ENCODE results near the gene EXOSC2.
A peak's percentile ranks its signal among the peaks of the same experiment; 100 is the strongest.

The EXOSC2 gene

DNA sequence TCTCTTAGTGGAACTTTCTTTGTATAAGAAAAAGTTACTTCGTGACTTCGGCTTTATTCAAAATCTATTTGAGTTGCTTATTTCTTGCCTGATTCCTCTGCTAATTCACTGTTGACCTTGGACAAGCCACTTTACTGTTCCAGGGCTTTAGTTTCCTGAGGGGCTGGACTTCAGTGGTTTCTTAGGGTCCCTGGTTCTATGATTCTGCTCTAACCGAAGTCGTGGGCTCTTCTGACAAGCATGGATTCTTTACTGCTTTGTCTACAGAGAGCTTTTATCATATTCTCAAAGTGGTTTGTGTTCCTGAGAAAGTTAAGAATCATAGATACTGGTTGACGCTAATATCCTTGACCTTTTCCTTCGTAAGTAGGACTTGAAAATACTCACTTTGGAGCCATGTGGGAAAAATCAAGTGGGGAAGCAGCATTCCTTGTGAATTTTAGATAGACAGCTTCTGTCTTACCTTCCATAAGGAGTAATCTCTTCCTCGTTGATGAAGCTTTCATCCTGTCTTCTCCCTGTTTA is 21.1 kb downstream of the EXOSC2 start:
- no peak for DNase-seq
- Histone ChIP-seq H3K27me3 (replicated peaks in 2 of 5; ENCODE audit: control insufficient read depth in 4 of 5, insufficient read depth in 5 of 5, low read length in 4 of 5) (no peaks in the 10 kb centered on the region), H3K36me3 (ENCODE audit: control insufficient read depth in 4 of 4, insufficient read depth in 4 of 4, low read length in 3 of 4) (no peaks in the 10 kb centered on the region), H3K27ac (ENCODE audit: insufficient read depth in 1 of 2, low read depth in 1 of 2, low read length in 2 of 2, poor library complexity in 1 of 2, severe bottlenecking in 2 of 2) (peak overlapping the region in 1 of 2 experiments; percentile 97), H3K4me3 (ENCODE audit: control insufficient read depth in 1 of 7, extremely low read depth in 1 of 7, insufficient read depth in 4 of 7, low read depth in 2 of 7, low read length in 6 of 7) (peak overlapping the region in 5 of 7 experiments; percentile 12 to 92 (median 83)), H3K4me1 (ENCODE audit: control extremely low read depth in 1 of 4, control insufficient read depth in 4 of 4, insufficient read depth in 4 of 4, low read length in 3 of 4) (peaks cover 15 to 26% (median 20%) of the 10 kb centered on the region in 4 experiments), H3K9me3 (ENCODE audit: control extremely low read depth in 1 of 5, control insufficient read depth in 4 of 5, insufficient read depth in 2 of 5, low read depth in 1 of 5, low read length in 4 of 5) (no peaks in the 10 kb centered on the region)
- POLR2A ChIA-PET = no interaction called here
- CTCF ChIA-PET = interaction anchor here (0.8 to 2.3 kb wide), 8 partner anchors 9 to 149 kb away, joined by 3 to 7 read pairs (median 3); no protein-coding TSS in a partner anchor
- 91% methylated on average over 6 of the region's 7 CpGs for WGBS (ENCODE audit: insufficient coverage)

DNA sequence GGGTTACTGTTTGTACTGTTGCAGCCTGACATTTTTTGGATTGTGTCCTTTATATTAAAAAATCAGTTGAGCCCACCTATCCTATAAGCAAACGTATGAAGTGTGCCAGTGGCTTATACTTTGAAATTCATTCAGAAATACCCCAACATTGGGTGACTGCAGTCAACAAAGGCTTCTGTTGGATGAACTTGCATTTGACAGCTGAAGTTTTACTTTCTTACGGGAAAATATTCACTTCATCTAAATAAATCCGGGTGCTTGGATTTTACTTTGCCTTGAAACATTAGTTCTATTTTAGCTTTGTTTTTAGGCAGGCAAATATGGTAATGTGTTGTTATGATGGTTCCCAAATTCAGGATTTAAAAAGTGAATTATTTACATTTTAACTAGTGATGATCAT is 21.7 kb downstream of the EXOSC2 start:
- no peak for DNase-seq

GRCh38 chr9:130718562-130718961 is 25.0 kb downstream of the EXOSC2 start:
- ChIA-PET POLR2A (no interaction called here), CTCF (interaction anchor here (1.1 to 1.4 kb wide), 2 partner anchors 14 to 142 kb away, joined by 3 read pairs; no protein-coding TSS in a partner anchor)
- no peaks in the 10 kb centered on the region for H3K9me3 ChIP-seq (ENCODE audit: control extremely low read depth in 1 of 5, control insufficient read depth in 4 of 5, insufficient read depth in 2 of 5, low read depth in 1 of 5, low read length in 4 of 5)
- no peak overlapping the region for H3K27ac ChIP-seq (ENCODE audit: insufficient read depth in 1 of 2, low read depth in 1 of 2, low read length in 2 of 2, poor library complexity in 1 of 2, severe bottlenecking in 2 of 2)
- no peaks in the 10 kb centered on the region for H3K27me3 ChIP-seq (replicated peaks in 2 of 5; ENCODE audit: control insufficient read depth in 4 of 5, insufficient read depth in 5 of 5, low read length in 4 of 5)
- WGBS (ENCODE audit: insufficient coverage) = 94% methylated on average over 2 of the region's 3 CpGs
- DNase-seq = no peak
- peaks cover 15 to 23% (median 19%) of the 10 kb centered on the region in 4 experiments for H3K4me1 ChIP-seq (ENCODE audit: control extremely low read depth in 1 of 4, control insufficient read depth in 4 of 4, insufficient read depth in 4 of 4, low read length in 3 of 4)
- no peak overlapping the region for H3K4me3 ChIP-seq (ENCODE audit: control insufficient read depth in 1 of 7, extremely low read depth in 1 of 7, insufficient read depth in 4 of 7, low read depth in 2 of 7, low read length in 6 of 7)
- H3K36me3 ChIP-seq (ENCODE audit: control insufficient read depth in 4 of 4, insufficient read depth in 4 of 4, low read length in 3 of 4) = no peaks in the 10 kb centered on the region

More for the DNA sequence above, 21.7 kb downstream of the EXOSC2 start:
- Histone ChIP-seq H3K27me3 (replicated peaks in 2 of 5; ENCODE audit: control insufficient read depth in 4 of 5, insufficient read depth in 5 of 5, low read length in 4 of 5) (no peaks in the 10 kb centered on the region), H3K4me3 (ENCODE audit: control insufficient read depth in 1 of 7, extremely low read depth in 1 of 7, insufficient read depth in 4 of 7, low read depth in 2 of 7, low read length in 6 of 7) (peak overlapping the region in 4 of 7 experiments; percentile 12 to 91 (median 49)), H3K4me1 (ENCODE audit: control extremely low read depth in 1 of 4, control insufficient read depth in 4 of 4, insufficient read depth in 4 of 4, low read length in 3 of 4) (peaks cover 15 to 26% (median 20%) of the 10 kb centered on the region in 4 experiments), H3K36me3 (ENCODE audit: control insufficient read depth in 4 of 4, insufficient read depth in 4 of 4, low read length in 3 of 4) (no peaks in the 10 kb centered on the region), H3K27ac (ENCODE audit: insufficient read depth in 1 of 2, low read depth in 1 of 2, low read length in 2 of 2, poor library complexity in 1 of 2, severe bottlenecking in 2 of 2) (no peak overlapping the region), H3K9me3 (ENCODE audit: control extremely low read depth in 1 of 5, control insufficient read depth in 4 of 5, insufficient read depth in 2 of 5, low read depth in 1 of 5, low read length in 4 of 5) (no peaks in the 10 kb centered on the region)
- 100% methylated on average over 1 of the region's 3 CpGs for WGBS (ENCODE audit: insufficient coverage)
- ChIA-PET POLR2A (no interaction called here), CTCF (interaction anchor here (0.8 to 1.4 kb wide), 6 partner anchors 10 to 149 kb away, joined by 3 to 4 read pairs (median 3); no protein-coding TSS in a partner anchor)

- Histone ChIP-seq H3K4me3 (ENCODE audit: control insufficient read depth in 1 of 7, extremely low read depth in 1 of 7, insufficient read depth in 4 of 7, low read depth in 2 of 7, low read length in 6 of 7) (no peak overlapping the region), H3K9me3 (ENCODE audit: control extremely low read depth in 1 of 5, control insufficient read depth in 4 of 5, insufficient read depth in 2 of 5, low read depth in 1 of 5, low read length in 4 of 5) (no peaks in the 10 kb centered on the region), H3K27ac (ENCODE audit: insufficient read depth in 1 of 2, low read depth in 1 of 2, low read length in 2 of 2, poor library complexity in 1 of 2, severe bottlenecking in 2 of 2) (no peak overlapping the region), H3K27me3 (replicated peaks in 2 of 5; ENCODE audit: control insufficient read depth in 4 of 5, insufficient read depth in 5 of 5, low read length in 4 of 5) (no peaks in the 10 kb centered on the region), H3K4me1 (ENCODE audit: control extremely low read depth in 1 of 4, control insufficient read depth in 4 of 4, insufficient read depth in 4 of 4, low read length in 3 of 4) (peaks cover 0 to 1% (median under 1%) of the 10 kb centered on the region in 4 experiments), H3K36me3 (ENCODE audit: control insufficient read depth in 4 of 4, insufficient read depth in 4 of 4, low read length in 3 of 4) (no peaks in the 10 kb centered on the region)
- ChIA-PET CTCF (interaction anchor here (0.8 kb wide), 1 partner anchor 12 kb away, joined by 3 read pairs; no protein-coding TSS in a partner anchor), POLR2A (no interaction called here)
- 97% methylated on average over 6 of the region's 10 CpGs for WGBS (ENCODE audit: insufficient coverage)
- DNase-seq = no peak
These were observed 27.2 kb downstream of the EXOSC2 start for GRCh38 chr9:130720762-130721161.

DNA sequence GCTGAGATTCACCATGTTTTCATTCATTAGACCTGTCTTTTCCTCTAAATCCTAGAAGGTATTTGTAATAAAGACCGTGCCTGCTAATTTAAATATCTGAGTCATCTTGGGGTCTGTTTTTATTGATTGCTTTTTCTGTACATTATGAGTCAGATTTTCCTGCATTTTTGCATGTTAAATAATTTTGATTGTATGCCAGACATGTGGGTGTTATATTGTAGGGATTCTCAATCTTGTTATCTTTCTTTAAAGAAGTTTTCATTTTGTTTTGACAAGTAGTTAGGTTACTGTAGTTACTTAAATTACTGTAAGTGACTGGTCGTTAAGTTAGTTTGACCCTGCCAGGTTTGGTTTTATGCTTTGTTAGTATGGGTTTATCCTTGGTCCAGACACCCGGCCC is 35.1 kb downstream of the EXOSC2 start:
- Histone ChIP-seq H3K4me1 (ENCODE audit: control extremely low read depth in 1 of 4, control insufficient read depth in 4 of 4, insufficient read depth in 4 of 4, low read length in 3 of 4) (peaks cover 0 to 2% (median 1%) of the 10 kb centered on the region in 4 experiments), H3K9me3 (ENCODE audit: control extremely low read depth in 1 of 5, control insufficient read depth in 4 of 5, insufficient read depth in 2 of 5, low read depth in 1 of 5, low read length in 4 of 5) (peaks cover 0 to 2% (median 0%) of the 10 kb centered on the region in 5 experiments), H3K27ac (ENCODE audit: insufficient read depth in 1 of 2, low read depth in 1 of 2, low read length in 2 of 2, poor library complexity in 1 of 2, severe bottlenecking in 2 of 2) (no peak overlapping the region), H3K27me3 (replicated peaks in 2 of 5; ENCODE audit: control insufficient read depth in 4 of 5, insufficient read depth in 5 of 5, low read length in 4 of 5) (no peaks in the 10 kb centered on the region), H3K4me3 (ENCODE audit: control insufficient read depth in 1 of 7, extremely low read depth in 1 of 7, insufficient read depth in 4 of 7, low read depth in 2 of 7, low read length in 6 of 7) (no peak overlapping the region), H3K36me3 (ENCODE audit: control insufficient read depth in 4 of 4, insufficient read depth in 4 of 4, low read length in 3 of 4) (peaks cover 0 to 3% (median 0%) of the 10 kb centered on the region in 4 experiments)
- WGBS (ENCODE audit: insufficient coverage) = 100% methylated on average over 1 of the region's 3 CpGs
- ChIA-PET POLR2A (no interaction called here), CTCF (interaction anchor here (1.8 kb wide), 1 partner anchor 28 kb away, joined by 4 read pairs; no protein-coding TSS in a partner anchor)
- DNase-seq = no peak

DNA sequence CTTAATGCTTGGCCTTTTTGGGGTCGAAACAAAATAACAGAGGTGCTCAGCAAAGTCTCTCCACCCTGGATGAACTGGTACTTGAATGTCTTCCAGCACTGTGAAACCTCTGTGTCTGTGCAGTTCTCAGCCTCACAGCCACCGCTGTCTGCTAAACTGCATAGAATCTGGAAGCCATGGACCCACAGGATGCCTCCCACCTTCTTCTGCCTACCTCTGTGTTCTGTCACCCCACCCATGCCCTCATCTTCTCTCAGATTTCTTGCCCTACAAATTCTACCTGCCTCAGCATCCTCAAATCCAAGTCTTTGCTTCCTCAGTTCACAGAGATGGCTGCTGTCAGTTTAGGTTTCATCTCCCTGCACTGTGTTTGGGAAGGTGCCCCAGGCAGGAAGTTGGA is 35.6 kb downstream of the EXOSC2 start:
- Histone ChIP-seq H3K4me3 (ENCODE audit: control insufficient read depth in 1 of 7, extremely low read depth in 1 of 7, insufficient read depth in 4 of 7, low read depth in 2 of 7, low read length in 6 of 7) (no peak overlapping the region), H3K9me3 (ENCODE audit: control extremely low read depth in 1 of 5, control insufficient read depth in 4 of 5, insufficient read depth in 2 of 5, low read depth in 1 of 5, low read length in 4 of 5) (peaks cover 0 to 2% (median 0%) of the 10 kb centered on the region in 5 experiments), H3K36me3 (ENCODE audit: control insufficient read depth in 4 of 4, insufficient read depth in 4 of 4, low read length in 3 of 4) (peaks cover 0 to 3% (median 0%) of the 10 kb centered on the region in 4 experiments), H3K4me1 (ENCODE audit: control extremely low read depth in 1 of 4, control insufficient read depth in 4 of 4, insufficient read depth in 4 of 4, low read length in 3 of 4) (peaks cover 0 to 2% (median 1%) of the 10 kb centered on the region in 4 experiments), H3K27me3 (replicated peaks in 2 of 5; ENCODE audit: control insufficient read depth in 4 of 5, insufficient read depth in 5 of 5, low read length in 4 of 5) (no peaks in the 10 kb centered on the region), H3K27ac (ENCODE audit: insufficient read depth in 1 of 2, low read depth in 1 of 2, low read length in 2 of 2, poor library complexity in 1 of 2, severe bottlenecking in 2 of 2) (no peak overlapping the region)
- POLR2A ChIA-PET = no interaction called here
- CTCF ChIA-PET = no interaction called here
- no peak for DNase-seq
- WGBS (ENCODE audit: insufficient coverage) = 86% methylated on average over 2 of the region's 2 CpGs

GRCh38 chr9:130731355-130731754 is 37.8 kb downstream of the EXOSC2 start:
- ChIA-PET POLR2A (interaction anchor here (0.6 kb wide), 1 partner anchor 120 kb away, joined by 3 read pairs; no protein-coding TSS in a partner anchor), CTCF (interaction anchor here (0.6 to 1.7 kb wide), 7 partner anchors 12 to 632 kb away, joined by 3 to 7 read pairs (median 3); no protein-coding TSS in a partner anchor)
- Histone ChIP-seq H3K36me3 (ENCODE audit: control insufficient read depth in 4 of 4, insufficient read depth in 4 of 4, low read length in 3 of 4) (peaks cover 0 to 3% (median 0%) of the 10 kb centered on the region in 4 experiments), H3K27ac (ENCODE audit: insufficient read depth in 1 of 2, low read depth in 1 of 2, low read length in 2 of 2, poor library complexity in 1 of 2, severe bottlenecking in 2 of 2) (no peak overlapping the region), H3K4me1 (ENCODE audit: control extremely low read depth in 1 of 4, control insufficient read depth in 4 of 4, insufficient read depth in 4 of 4, low read length in 3 of 4) (peaks cover 0 to 2% (median 1%) of the 10 kb centered on the region in 4 experiments), H3K27me3 (replicated peaks in 2 of 5; ENCODE audit: control insufficient read depth in 4 of 5, insufficient read depth in 5 of 5, low read length in 4 of 5) (no peaks in the 10 kb centered on the region), H3K4me3 (ENCODE audit: control insufficient read depth in 1 of 7, extremely low read depth in 1 of 7, insufficient read depth in 4 of 7, low read depth in 2 of 7, low read length in 6 of 7) (no peak overlapping the region), H3K9me3 (ENCODE audit: control extremely low read depth in 1 of 5, control insufficient read depth in 4 of 5, insufficient read depth in 2 of 5, low read depth in 1 of 5, low read length in 4 of 5) (peaks cover 0 to 2% (median 0%) of the 10 kb centered on the region in 5 experiments)
- no CpG with 5 or more reads among the region's 2 CpGs for WGBS (ENCODE audit: insufficient coverage)
- DNase-seq = no peak

Data from common myeloid progenitor, CD34-positive (primary cell).